Adipocyte (in vitro differentiated cells): Measurements from ENCODE around the gene DLST.

Source experiments
- DNase-seq: peaks from one replicate; pipeline ENCODE4 v3.0.0-alpha.2; 2015; ENCODE audit warnings: low read depth
- H3K27me3 ChIP-seq: replicated peaks from 2 replicates; pipeline ENCODE4 v1.7.0; 2013; ENCODE audit warnings: mild to moderate bottlenecking, low read length, moderate library complexity; ENCODE audit not compliant: control insufficient read depth, insufficient read depth
- H3K36me3 ChIP-seq: 2 replicates; pipeline ENCODE4 v1.7.0; 2013; ENCODE audit warnings: low read length, mild to moderate bottlenecking, moderate library complexity; ENCODE audit not compliant: control insufficient read depth, insufficient read depth, severe bottlenecking
- H3K4me1 ChIP-seq: 2 replicates; pipeline ENCODE4 v1.7.0; 2013; ENCODE audit warnings: mild to moderate bottlenecking, low read length, moderate library complexity; ENCODE audit not compliant: control insufficient read depth, insufficient read depth
- H3K4me3 ChIP-seq: 2 replicates; pipeline ENCODE4 v1.7.0; 2013; ENCODE audit warnings: mild to moderate bottlenecking, low read length, moderate library complexity
- H3K9ac ChIP-seq: 2 replicates; pipeline ENCODE4 v1.7.0; 2013; ENCODE audit warnings: mild to moderate bottlenecking, low read length, moderate library complexity
- H3K9me3 ChIP-seq: 2 replicates; pipeline ENCODE4 v1.7.0; 2013; ENCODE audit warnings: mild to moderate bottlenecking, low read length, moderate library complexity; ENCODE audit not compliant: control insufficient read depth

Gene DLST

GRCh38 chr14:74902941-74903705 lies 21.4 kb downstream of the DLST start:
- Histone ChIP-seq H3K9ac (no peak overlapping the region), H3K4me3 (no peak overlapping the region), H3K9me3 (no peaks in the 10 kb centered on the region), H3K36me3 (peaks cover 62% of the 10 kb centered on the region), H3K27me3 (no peaks in the 10 kb centered on the region), H3K4me1 (peaks cover 17% of the 10 kb centered on the region)
- DNase-seq: no peak

- Histone ChIP-seq H3K4me1 (peaks cover 17% of the 10 kb centered on the region), H3K9ac (no peak overlapping the region), H3K4me3 (no peak overlapping the region), H3K9me3 (no peaks in the 10 kb centered on the region), H3K27me3 (no peaks in the 10 kb centered on the region), H3K36me3 (peaks cover 44% of the 10 kb centered on the region)
- DNase-seq: no peak
These were observed 23.2 kb downstream of the DLST start for GRCh38 chr14:74904635-74905503.

GRCh38 chr14:74905595-74906142 lies 24.0 kb downstream of the DLST start:
- Histone ChIP-seq H3K4me3 (no peak overlapping the region), H3K9ac (no peak overlapping the region), H3K27me3 (no peaks in the 10 kb centered on the region), H3K9me3 (no peaks in the 10 kb centered on the region), H3K4me1 (peaks cover 17% of the 10 kb centered on the region), H3K36me3 (peaks cover 36% of the 10 kb centered on the region)
- DNase-seq: peak; percentile 89

GRCh38 chr14:74906925-74907521 lies 25.3 kb downstream of the DLST start:
- peak overlapping the region; percentile 36 for H3K9ac ChIP-seq
- H3K4me1 ChIP-seq: peaks cover 17% of the 10 kb centered on the region
- H3K9me3 ChIP-seq: no peaks in the 10 kb centered on the region
- no peak for DNase-seq
- H3K4me3 ChIP-seq: no peak overlapping the region
- H3K36me3 ChIP-seq: peaks cover 23% of the 10 kb centered on the region
- no peaks in the 10 kb centered on the region for H3K27me3 ChIP-seq

GRCh38 chr14:74907744-74908143 lies 26.0 kb downstream of the DLST start:
- H3K36me3 ChIP-seq: peaks cover 15% of the 10 kb centered on the region
- no peak overlapping the region for H3K4me3 ChIP-seq
- DNase-seq: no peak
- peaks cover 17% of the 10 kb centered on the region for H3K4me1 ChIP-seq
- peak overlapping the region; percentile 36 for H3K9ac ChIP-seq
- H3K27me3 ChIP-seq: no peaks in the 10 kb centered on the region
- H3K9me3 ChIP-seq: no peaks in the 10 kb centered on the region

GRCh38 chr14:74908861-74909341 lies 27.2 kb downstream of the DLST start:
- no peak for DNase-seq
- Histone ChIP-seq H3K4me3 (no peak overlapping the region), H3K27me3 (no peaks in the 10 kb centered on the region), H3K9me3 (no peaks in the 10 kb centered on the region), H3K36me3 (peaks cover 6% of the 10 kb centered on the region), H3K9ac (no peak overlapping the region), H3K4me1 (peaks cover 17% of the 10 kb centered on the region)

GRCh38 chr14:74909501-74909900 lies 27.8 kb downstream of the DLST start:
- Histone ChIP-seq H3K27me3 (no peaks in the 10 kb centered on the region), H3K4me1 (peaks cover 21% of the 10 kb centered on the region), H3K4me3 (no peak overlapping the region), H3K36me3 (no peaks in the 10 kb centered on the region), H3K9ac (no peak overlapping the region), H3K9me3 (no peaks in the 10 kb centered on the region)
- no peak for DNase-seq

GRCh38 chr14:74909911-74910310 lies 28.2 kb downstream of the DLST start:
- DNase-seq: no peak
- Histone ChIP-seq H3K4me1 (peaks cover 22% of the 10 kb centered on the region), H3K4me3 (no peak overlapping the region), H3K36me3 (no peaks in the 10 kb centered on the region), H3K9me3 (no peaks in the 10 kb centered on the region), H3K27me3 (no peaks in the 10 kb centered on the region), H3K9ac (no peak overlapping the region)

- H3K4me1 ChIP-seq: peaks cover 19% of the 10 kb centered on the region
- no peaks in the 10 kb centered on the region for H3K27me3 ChIP-seq
- no peaks in the 10 kb centered on the region for H3K9me3 ChIP-seq
- DNase-seq: no peak
- H3K4me3 ChIP-seq: no peak overlapping the region
- H3K9ac ChIP-seq: no peak overlapping the region
- no peaks in the 10 kb centered on the region for H3K36me3 ChIP-seq
These were observed 28.8 kb downstream of the DLST start for GRCh38 chr14:74910556-74910955.

- Histone ChIP-seq H3K4me1 (peaks cover 15% of the 10 kb centered on the region), H3K4me3 (no peak overlapping the region), H3K9me3 (no peaks in the 10 kb centered on the region), H3K36me3 (no peaks in the 10 kb centered on the region), H3K27me3 (no peaks in the 10 kb centered on the region), H3K9ac (no peak overlapping the region)
- no peak for DNase-seq
These were observed 29.5 kb downstream of the DLST start for GRCh38 chr14:74911221-74911620.

- H3K9ac ChIP-seq: no peak overlapping the region
- H3K27me3 ChIP-seq: no peaks in the 10 kb centered on the region
- H3K9me3 ChIP-seq: no peaks in the 10 kb centered on the region
- no peak overlapping the region for H3K4me3 ChIP-seq
- no peaks in the 10 kb centered on the region for H3K36me3 ChIP-seq
- DNase-seq: no peak
- peaks cover 16% of the 10 kb centered on the region for H3K4me1 ChIP-seq
These were observed 30.0 kb downstream of the DLST start for GRCh38 chr14:74911704-74912103.
